ENCODE measurements around the gene TYK2. TPM values are rescaled to one million over a fixed set of nuclear protein-coding genes. Genes with fewer than 3 reads are reported as not detected.

Gene TYK2
- total RNA-seq, 1 experiment from 2014 or later: 66.4 TPM

- TF ChIP-seq STAT6 (CRISPR knock-in tag; conservative IDR thresholded peaks at IDR 0.05; ENCODE audit: low read depth) (no peak), GTF2I (CRISPR knock-in tag; conservative IDR thresholded peaks at IDR 0.05) (no peak), IRF2 (CRISPR knock-in tag; IDR thresholded peaks at IDR 0.05; ENCODE audit: borderline replicate concordance, low read depth) (no peak), PRRX2 (CRISPR knock-in tag; IDR thresholded peaks at IDR 0.05) (no peak), ATF1 (CRISPR knock-in tag; IDR thresholded peaks at IDR 0.05) (no peak), EMX1 (CRISPR knock-in tag; IDR thresholded peaks at IDR 0.05) (no peak), SOX15 (CRISPR knock-in tag; IDR thresholded peaks at IDR 0.05) (no peak), ATF3 (CRISPR knock-in tag; conservative IDR thresholded peaks at IDR 0.05) (no peak)
Measured at GRCh38 chr19:10309423-10309822, 70.9 kb downstream of the TYK2 start, which contains the start of gene ZGLP1 (continued).

- no peaks in the 10 kb centered on the region for H3K9me3 Mint-ChIP-seq
- POLR2A ChIA-PET: no interaction called here
- H3K27me3 Mint-ChIP-seq (ENCODE audit: low read depth): peaks cover 2% of the 10 kb centered on the region
- no peaks in the 10 kb centered on the region for H3K4me1 Mint-ChIP-seq
- no peak overlapping the region for H3K27ac Mint-ChIP-seq
- ATAC-seq (no peak), DNase-seq (ENCODE audit: low spot score) (no peak)
- TF ChIP-seq PRDM15 (CRISPR knock-in tag; IDR thresholded peaks at IDR 0.05) (no peak), STAT6 (CRISPR knock-in tag; conservative IDR thresholded peaks at IDR 0.05; ENCODE audit: low read depth) (no peak), ETV6 (CRISPR knock-in tag; IDR thresholded peaks at IDR 0.05) (no peak), NR3C1 (CRISPR knock-in tag; conservative IDR thresholded peaks at IDR 0.05; ENCODE audit: low read depth) (no peak), ZBTB21 (CRISPR knock-in tag; IDR thresholded peaks at IDR 0.05; ENCODE audit: borderline replicate concordance) (no peak)
- H3K36me3 Mint-ChIP-seq: no peaks in the 10 kb centered on the region
- no peak overlapping the region for H3K4me3 Mint-ChIP-seq
- CTCF ChIA-PET: interaction anchor here (2.4 kb wide), 1 partner anchor 82 kb away, joined by 9 read pairs; no protein-coding TSS in a partner anchor
Measured at GRCh38 chr19:10306327-10306726, 74.0 kb downstream of the TYK2 start.

GRCh38 chr19:10305139-10305806 is 75.1 kb downstream of the TYK2 start:
- POLR2A ChIA-PET: no interaction called here
- H3K27me3 Mint-ChIP-seq (ENCODE audit: low read depth): peaks cover 5% of the 10 kb centered on the region
- CTCF ChIA-PET: interaction anchor here (0.6 to 2.4 kb wide), 4 partner anchors 65 to 305 kb away, joined by 3 to 9 read pairs (median 4); no protein-coding TSS in a partner anchor
- DNase-seq (ENCODE audit: low spot score) (no peak), ATAC-seq (no peak)
- no peaks in the 10 kb centered on the region for H3K4me1 Mint-ChIP-seq
- H3K27ac Mint-ChIP-seq: no peak overlapping the region
- no peaks in the 10 kb centered on the region for H3K36me3 Mint-ChIP-seq
- H3K4me3 Mint-ChIP-seq: no peak overlapping the region
- H3K9me3 Mint-ChIP-seq: no peaks in the 10 kb centered on the region
- TF ChIP-seq JUN (CRISPR knock-in tag; IDR thresholded peaks at IDR 0.05) (no peak), ARID4B (CRISPR knock-in tag; IDR thresholded peaks at IDR 0.05; ENCODE audit: borderline replicate concordance) (no peak), TEAD1 (CRISPR knock-in tag; IDR thresholded peaks at IDR 0.05) (no peak), IRF2 (CRISPR knock-in tag; IDR thresholded peaks at IDR 0.05; ENCODE audit: borderline replicate concordance, low read depth) (no peak), E2F4 (CRISPR knock-in tag; IDR thresholded peaks at IDR 0.05; ENCODE audit: borderline replicate concordance, low read depth) (no peak)
